IMR-90 (cell line): ENCODE measurements around the gene TNS2. TPM values are rescaled to one million over a fixed set of nuclear protein-coding genes. Genes with fewer than 3 reads are reported as not detected.

ENCODE experiments used
- ATAC-seq: fragments of 200-7000 bp; cut with Tn5 transposase; 2 replicates; pipeline ENCODE4 v1.9.1; 2020; ENCODE audit warnings: low read depth, mild to moderate bottlenecking, moderate library complexity
- BruUV-seq: library from RNA; stranded (reverse); fragments of 400-500 nt; replicated peaks from 2 replicates; lab custom pipeline; 2021; lab: Mats Ljungman, UMichigan
- CTCF ChIA-PET: fragments of 300-600 bp; formaldehyde crosslinking; extraction: SDS; loops from one replicate; lab custom pipeline; 2021; ENCODE audit warnings: antibody characterized with exemption; lab: Yijun Ruan, JAX
- POLR2A ChIA-PET: fragments of 300-600 bp; sonication (Branson Sonifier 250); formaldehyde crosslinking; loops from one replicate; lab custom pipeline; 2022; ENCODE audit warnings: antibody characterized with exemption; ENCODE audit not compliant: unreplicated experiment; lab: Charles Lee
- DNase-seq: peaks from one replicate; pipeline ENCODE4 v3.0.0; 2013
- H2AFZ ChIP-seq: replicated peaks from 2 replicates; pipeline ENCODE3; 2013; ENCODE audit warnings: low read length, mild to moderate bottlenecking; ENCODE audit not compliant: poor library complexity
- H2AK5ac ChIP-seq: 2 replicates; pipeline ENCODE4 v1.6.1; 2013; ENCODE audit warnings: low read depth, low read length, inconsistent platforms
- H2AK9ac ChIP-seq: replicated peaks from 2 replicates; pipeline ENCODE3; 2013; ENCODE audit warnings: mild to moderate bottlenecking, low read depth, low read length, moderate library complexity; ENCODE audit not compliant: poor library complexity
- H2BK120ac ChIP-seq: 2 replicates; pipeline ENCODE4 v1.6.1; 2013; ENCODE audit warnings: low read depth, low read length, inconsistent platforms
- H2BK15ac ChIP-seq: 3 replicates; pipeline ENCODE4 v1.6.1; 2013; ENCODE audit warnings: low read depth, low read length, inconsistent platforms
- H2BK20ac ChIP-seq: 2 replicates; pipeline ENCODE4 v1.6.1; 2013; ENCODE audit warnings: low read depth, mild to moderate bottlenecking, inconsistent platforms, low read length, moderate library complexity
- H2BK5ac ChIP-seq: 2 replicates; pipeline ENCODE4 v1.6.1; 2013; ENCODE audit warnings: mild to moderate bottlenecking, low read depth, low read length, inconsistent platforms; ENCODE audit not compliant: poor library complexity, severe bottlenecking
- H3K14ac ChIP-seq: replicated peaks from 2 replicates; pipeline ENCODE4 v1.6.1; 2013; ENCODE audit warnings: low read depth, low read length, inconsistent platforms
- H3K18ac ChIP-seq: 2 replicates; pipeline ENCODE4 v1.6.1; 2013; ENCODE audit warnings: low read depth, low read length, control low read depth
- H3K23ac ChIP-seq: 2 replicates; pipeline ENCODE4 v1.6.1; 2013; ENCODE audit warnings: low read depth, low read length, inconsistent platforms
- H3K27ac ChIP-seq: 2 replicates; pipeline ENCODE4 v1.5.1; 2013; ENCODE audit warnings: mild to moderate bottlenecking, control low read depth, low read length; ENCODE audit not compliant: insufficient read depth
- H3K27me3 ChIP-seq: 2 replicates; pipeline ENCODE4 v1.6.1; 2013; ENCODE audit warnings: low read length; ENCODE audit not compliant: control insufficient read depth, insufficient read depth
- H3K36me3 ChIP-seq: 2 replicates; pipeline ENCODE4 v1.6.1; 2013; ENCODE audit warnings: low read length, mixed read lengths; ENCODE audit not compliant: control insufficient read depth, insufficient read depth
- H3K4ac ChIP-seq: 2 replicates; pipeline ENCODE4 v1.6.1; 2013; ENCODE audit warnings: low read depth, low read length, inconsistent platforms
- H3K4me1 ChIP-seq: 2 replicates; pipeline ENCODE4 v1.6.1; 2013; ENCODE audit warnings: low read length, mixed read lengths; ENCODE audit not compliant: control insufficient read depth, insufficient read depth
- H3K4me2 ChIP-seq: 2 replicates; pipeline ENCODE4 v1.6.1; 2013; ENCODE audit warnings: low read depth, mild to moderate bottlenecking, control low read depth, low read length, moderate library complexity
- H3K4me3 ChIP-seq: 2 replicates; pipeline ENCODE4 v1.5.1; 2013; ENCODE audit warnings: low read depth, mild to moderate bottlenecking, control low read depth, low read length, moderate library complexity; ENCODE audit not compliant: insufficient read depth
- H3K56ac ChIP-seq: 2 replicates; pipeline ENCODE4 v1.6.1; 2013; ENCODE audit warnings: low read length, inconsistent platforms; ENCODE audit not compliant: insufficient read depth; ENCODE audit errors: extremely low read depth
- H3K79me1 ChIP-seq, 2 experiments: 2 replicates each; pipeline ENCODE4 v1.6.1; 2013; ENCODE audit warnings: low read length in 2 of 2, inconsistent platforms in 1 of 2, low read depth in 1 of 2
- H3K9ac ChIP-seq: 2 replicates; pipeline ENCODE4 v1.6.1; 2013; ENCODE audit warnings: low read depth, low read length, control low read depth
- H3K9me1 ChIP-seq: 2 replicates; pipeline ENCODE4 v1.6.1; 2013; ENCODE audit warnings: low read length, inconsistent platforms; ENCODE audit not compliant: insufficient read depth
- H3K9me3 ChIP-seq: 2 replicates; pipeline ENCODE4 v1.6.1; 2013; ENCODE audit warnings: low read length; ENCODE audit not compliant: control insufficient read depth, insufficient read depth
- H4K20me1 ChIP-seq: 2 replicates; pipeline ENCODE4 v1.6.1; 2013; ENCODE audit warnings: low read length, inconsistent platforms; ENCODE audit not compliant: insufficient read depth
- H4K5ac ChIP-seq: 2 replicates; pipeline ENCODE4 v1.6.1; 2013; ENCODE audit warnings: mild to moderate bottlenecking, low read depth, low read length, control low read depth
- H4K8ac ChIP-seq, 2 experiments: 2 replicates each; pipeline ENCODE4 v1.6.1; 2013; ENCODE audit warnings: low read depth in 2 of 2, low read length in 2 of 2, control low read depth in 1 of 2, inconsistent platforms in 1 of 2
- H4K91ac ChIP-seq: 2 replicates; pipeline ENCODE4 v1.6.1; 2013; ENCODE audit warnings: low read depth, low read length, inconsistent platforms; ENCODE audit not compliant: insufficient read depth
- BHLHE40 ChIP-seq: fragments of 150-350 bp; IDR thresholded peaks from 2 replicates; pipeline ENCODE4 v1.6.1; 2016; ENCODE audit warnings: mild to moderate bottlenecking, low read depth, low read length
- CEBPB ChIP-seq: IDR thresholded peaks from 2 replicates; pipeline ENCODE4 v1.6.1; 2012; ENCODE audit warnings: low read depth, low read length, improper control_type of control experiment
- CHD1 ChIP-seq: IDR thresholded peaks from 2 replicates; pipeline ENCODE4 v1.6.1; 2012; ENCODE audit warnings: low read depth, low read length, improper control_type of control experiment
- FOS ChIP-seq: fragments of 150-350 bp; IDR thresholded peaks from 2 replicates; pipeline ENCODE4 v1.6.1; 2016; ENCODE audit warnings: low read depth, low read length
- MAFK ChIP-seq: IDR thresholded peaks from 2 replicates; pipeline ENCODE4 v1.6.1; 2012; ENCODE audit warnings: low read depth, low read length, improper control_type of control experiment
- MAZ ChIP-seq: IDR thresholded peaks from 2 replicates; pipeline ENCODE4 v1.6.1; 2012; ENCODE audit warnings: low read depth, mild to moderate bottlenecking, low read length, improper control_type of control experiment, moderate library complexity, borderline replicate concordance
- NFE2L2 ChIP-seq: fragments of 150-350 bp; IDR thresholded peaks from 2 replicates; pipeline ENCODE4 v1.6.1; 2016; ENCODE audit warnings: low read depth, mild to moderate bottlenecking, low read length
- POLR2A ChIP-seq: IDR thresholded peaks from 2 replicates; pipeline ENCODE4 v1.6.1; 2012; ENCODE audit warnings: mild to moderate bottlenecking, low read depth, low read length
- RAD21 ChIP-seq: IDR thresholded peaks from 2 replicates; pipeline ENCODE4 v1.6.1; 2012; ENCODE audit warnings: low read length, improper control_type of control experiment
- RCOR1 ChIP-seq: IDR thresholded peaks from 2 replicates; pipeline ENCODE4 v1.6.1; 2012; ENCODE audit warnings: mild to moderate bottlenecking, low read length, improper control_type of control experiment; ENCODE audit not compliant: insufficient replicate concordance
- RFX5 ChIP-seq: IDR thresholded peaks from 2 replicates; pipeline ENCODE4 v1.8.0; 2012; ENCODE audit warnings: low read depth, mild to moderate bottlenecking, low read length, moderate library complexity
- SMC3 ChIP-seq: fragments of 150-350 bp; IDR thresholded peaks from 2 replicates; pipeline ENCODE4 v1.6.1; 2016; ENCODE audit warnings: low read depth, mild to moderate bottlenecking, antibody characterized with exemption, low read length, moderate library complexity
- WGBS, 2 experiments: methylation state at CpG; one replicate each; pipeline versions ENCODE4 v1.1.5 to v1.1.7; 2013; ENCODE audit warnings: missing lambda C conversion rate in 2 of 2; ENCODE audit not compliant: insufficient read length in 1 of 2; ENCODE audit errors: extremely low coverage in 2 of 2; 5-methylcytosine and 5-hydroxymethylcytosine counted together
- dilution Hi-C: fragments of 300-500 bp; cut with HindIII; formaldehyde crosslinking; loops from one replicate; pipeline ENCODE4 v1.14.3; 2018; ENCODE audit warnings: low sequenced_read_pairs; ENCODE audit not compliant: unreplicated experiment
- in situ Hi-C: fragments of 300-500 bp; cut with MboI; formaldehyde crosslinking; loops from 3 replicates; pipeline ENCODE4 v1.14.3; 2019; ENCODE audit warnings: low sequenced_read_pairs, inconsistent platforms, mixed read lengths
- intact Hi-C: fragments of 100-400 bp; cut with micrococcal nuclease; formaldehyde crosslinking; loops from 2 replicates; pipeline ENCODE4 v1.10.0; 2022
- polyA plus RNA-seq, 3 experiments: library from polyadenylated mRNA; depleted of rRNA; stranded (reverse); fragments of >200 nt; gene quantifications; 2 replicates each; pipeline ENCODE4 v1.2.3, GENCODE V29; 2012; ENCODE audit warnings: low replicate concordance in 1 of 3
- total RNA-seq: library from RNA; depleted of rRNA; stranded (reverse); fragments of >200 nt; gene quantifications from 2 replicates; pipeline ENCODE4 v1.2.3, GENCODE V29; 2012
- TF ChIP-seq, protein P1 (sequence below): fragments of 150-350 bp; IDR thresholded peaks from 2 replicates; pipeline ENCODE4 v1.6.1; 2016; ENCODE audit warnings: low read depth, mild to moderate bottlenecking, low read length, moderate library complexity, borderline replicate concordance
- TF ChIP-seq, protein P2 (sequence below): conservative IDR thresholded peaks from 2 replicates; pipeline ENCODE4 v1.5.1; 2012; ENCODE audit warnings: mild to moderate bottlenecking, low read depth, low read length, improper control_type of control experiment
- TF ChIP-seq, protein P3 (sequence below): fragments of 150-350 bp; IDR thresholded peaks from 2 replicates; pipeline ENCODE4 v1.6.1; 2017; ENCODE audit warnings: mild to moderate bottlenecking, antibody characterized with exemption, low read length, low read depth

Gene TNS2
- total and polyA plus RNA-seq, 2 of the 4 experiments (the other 2 are of a cell fraction), result 10.4 to 67.2 TPM

DNA sequence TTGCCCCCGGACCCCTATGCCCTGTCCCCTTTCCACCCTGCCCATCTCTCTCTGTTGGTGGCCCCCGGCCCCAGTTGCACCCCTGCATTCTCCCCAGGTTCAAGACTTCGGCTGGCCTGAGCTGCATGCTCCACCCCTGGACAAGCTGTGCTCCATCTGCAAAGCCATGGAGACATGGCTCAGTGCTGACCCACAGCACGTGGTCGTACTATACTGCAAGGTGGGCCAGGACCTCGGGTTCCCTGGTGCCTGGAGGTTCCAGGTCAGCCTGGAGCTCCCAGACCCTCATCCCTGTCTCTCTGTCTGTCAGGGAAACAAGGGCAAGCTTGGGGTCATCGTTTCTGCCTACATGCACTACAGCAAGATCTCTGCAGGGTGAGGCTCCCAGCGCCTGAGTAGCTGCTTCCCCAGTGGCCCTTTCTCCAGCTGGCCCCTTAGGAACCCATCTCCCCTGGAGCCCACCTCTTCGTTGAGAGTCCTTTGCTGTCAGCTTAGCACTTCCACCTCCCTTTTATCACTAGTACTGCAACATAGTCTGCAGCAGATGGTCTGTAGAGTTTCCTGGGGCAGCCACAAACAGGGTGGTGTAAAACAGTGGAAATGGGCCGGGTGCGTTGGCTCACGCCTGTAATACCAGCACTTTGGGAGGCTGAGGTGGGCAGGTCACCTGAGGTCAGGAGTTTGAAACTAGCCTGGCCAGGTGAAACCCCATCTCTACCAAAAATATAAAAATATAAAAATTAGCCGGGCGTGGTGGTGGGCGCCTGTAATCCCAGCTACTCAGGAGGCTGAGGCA, 5.8 kb downstream of the TNS2 start:
- H3K9ac ChIP-seq, result no peak overlapping the region
- H3K18ac ChIP-seq, result no peak overlapping the region
- ChIA-PET POLR2A (no interaction called here), CTCF (interaction anchor here (0.7 kb wide), 1 partner anchor 8 kb away, joined by 3 read pairs; no protein-coding TSS in a partner anchor)
- peaks cover 16% of the 10 kb centered on the region for H4K20me1 ChIP-seq
- H3K79me1 ChIP-seq, result peaks cover 0 to 50% of the 10 kb centered on the region in 2 experiments; a peak in 3 of 4 replicates
- intact Hi-C loops, result no loop called here
- no peak overlapping the region for H3K14ac ChIP-seq
- no peak for ATAC-seq
- H3K9me1 ChIP-seq, result peaks cover 21% of the 10 kb centered on the region
- no peak overlapping the region for H4K5ac ChIP-seq
- H2AK9ac ChIP-seq, result no peak overlapping the region
- no peak overlapping the region for H3K4me2 ChIP-seq
- H2BK5ac ChIP-seq, result no peak overlapping the region
- dilution Hi-C loops, result no loop called here
- no peaks in the 10 kb centered on the region for H3K9me3 ChIP-seq
- no peak overlapping the region for H3K4me3 ChIP-seq
- no peak overlapping the region for H2BK15ac ChIP-seq
- no peak overlapping the region for H2BK120ac ChIP-seq
- H4K8ac ChIP-seq, result no peak overlapping the region
- H3K23ac ChIP-seq, result no peak overlapping the region
- H2BK20ac ChIP-seq, result no peak overlapping the region
- H2AK5ac ChIP-seq, result no peak overlapping the region
- BruUV-seq, result no TSS peak
- no peak overlapping the region for H3K27ac ChIP-seq
- in situ Hi-C loops, result no loop called here
- H4K91ac ChIP-seq, result no peak overlapping the region
- peaks cover 31% of the 10 kb centered on the region for H3K4me1 ChIP-seq
- no peaks in the 10 kb centered on the region for H3K27me3 ChIP-seq
- no peak overlapping the region for H3K4ac ChIP-seq
- H3K36me3 ChIP-seq, result peaks cover 66% of the 10 kb centered on the region
- no peak for DNase-seq
- no peak overlapping the region for H2AFZ ChIP-seq
- no peak overlapping the region for H3K56ac ChIP-seq
- 75% methylated on average over 3 of the region's 15 CpGs; no CpG with 5 or more reads in 1 of the 2 experiments for WGBS, 2 experiments
- TF ChIP-seq, protein P1, sequence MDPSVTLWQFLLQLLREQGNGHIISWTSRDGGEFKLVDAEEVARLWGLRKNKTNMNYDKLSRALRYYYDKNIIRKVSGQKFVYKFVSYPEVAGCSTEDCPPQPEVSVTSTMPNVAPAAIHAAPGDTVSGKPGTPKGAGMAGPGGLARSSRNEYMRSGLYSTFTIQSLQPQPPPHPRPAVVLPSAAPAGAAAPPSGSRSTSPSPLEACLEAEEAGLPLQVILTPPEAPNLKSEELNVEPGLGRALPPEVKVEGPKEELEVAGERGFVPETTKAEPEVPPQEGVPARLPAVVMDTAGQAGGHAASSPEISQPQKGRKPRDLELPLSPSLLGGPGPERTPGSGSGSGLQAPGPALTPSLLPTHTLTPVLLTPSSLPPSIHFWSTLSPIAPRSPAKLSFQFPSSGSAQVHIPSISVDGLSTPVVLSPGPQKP, result no peak
- no peak for TF ChIP-seq MAZ
- TF ChIP-seq BHLHE40, result no peak
- TF ChIP-seq NFE2L2, result no peak
- TF ChIP-seq RCOR1, result no peak
- TF ChIP-seq, protein P2, sequence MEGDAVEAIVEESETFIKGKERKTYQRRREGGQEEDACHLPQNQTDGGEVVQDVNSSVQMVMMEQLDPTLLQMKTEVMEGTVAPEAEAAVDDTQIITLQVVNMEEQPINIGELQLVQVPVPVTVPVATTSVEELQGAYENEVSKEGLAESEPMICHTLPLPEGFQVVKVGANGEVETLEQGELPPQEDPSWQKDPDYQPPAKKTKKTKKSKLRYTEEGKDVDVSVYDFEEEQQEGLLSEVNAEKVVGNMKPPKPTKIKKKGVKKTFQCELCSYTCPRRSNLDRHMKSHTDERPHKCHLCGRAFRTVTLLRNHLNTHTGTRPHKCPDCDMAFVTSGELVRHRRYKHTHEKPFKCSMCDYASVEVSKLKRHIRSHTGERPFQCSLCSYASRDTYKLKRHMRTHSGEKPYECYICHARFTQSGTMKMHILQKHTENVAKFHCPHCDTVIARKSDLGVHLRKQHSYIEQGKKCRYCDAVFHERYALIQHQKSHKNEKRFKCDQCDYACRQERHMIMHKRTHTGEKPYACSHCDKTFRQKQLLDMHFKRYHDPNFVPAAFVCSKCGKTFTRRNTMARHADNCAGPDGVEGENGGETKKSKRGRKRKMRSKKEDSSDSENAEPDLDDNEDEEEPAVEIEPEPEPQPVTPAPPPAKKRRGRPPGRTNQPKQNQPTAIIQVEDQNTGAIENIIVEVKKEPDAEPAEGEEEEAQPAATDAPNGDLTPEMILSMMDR, result no peak
- TF ChIP-seq CHD1, result no peak
- TF ChIP-seq RFX5, result no peak
- no peak for TF ChIP-seq FOS
- no peak for TF ChIP-seq SMC3
- no peak for TF ChIP-seq POLR2A
- no peak for TF ChIP-seq MAFK
- TF ChIP-seq, protein P3, sequence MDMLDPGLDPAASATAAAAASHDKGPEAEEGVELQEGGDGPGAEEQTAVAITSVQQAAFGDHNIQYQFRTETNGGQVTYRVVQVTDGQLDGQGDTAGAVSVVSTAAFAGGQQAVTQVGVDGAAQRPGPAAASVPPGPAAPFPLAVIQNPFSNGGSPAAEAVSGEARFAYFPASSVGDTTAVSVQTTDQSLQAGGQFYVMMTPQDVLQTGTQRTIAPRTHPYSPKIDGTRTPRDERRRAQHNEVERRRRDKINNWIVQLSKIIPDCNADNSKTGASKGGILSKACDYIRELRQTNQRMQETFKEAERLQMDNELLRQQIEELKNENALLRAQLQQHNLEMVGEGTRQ, result no peak
- TF ChIP-seq CEBPB, result no peak
- TF ChIP-seq RAD21, result no peak
